AG04449 (cell line): ENCODE measurements around the gene TM9SF1.

Experiments used
- CTCF ChIA-PET: fragments of 350-600 bp; formaldehyde crosslinking; extraction: SDS; loops from one replicate; lab custom pipeline; 2021; ENCODE audit warnings: antibody characterized with exemption; lab: Yijun Ruan, JAX
- POLR2A ChIA-PET: fragments of 400-600, 350-600 bp; formaldehyde crosslinking; extraction: SDS; loops from one replicate; lab custom pipeline; 2020; ENCODE audit warnings: antibody characterized with exemption, inconsistent platforms; lab: Yijun Ruan, JAX
- DNase-seq: peaks from one replicate; pipeline ENCODE4 v3.0.0-alpha.2; 2010; ENCODE audit warnings: low read depth, low spot score
- H3K4me3 ChIP-seq: 2 replicates; pipeline ENCODE4 v1.5.1; 2011; ENCODE audit warnings: low read depth, mild to moderate bottlenecking, control low read depth, low read length
- CTCF ChIP-seq: IDR thresholded peaks from one replicate; pipeline ENCODE4 v1.5.1; 2011; ENCODE audit warnings: mild to moderate bottlenecking, moderate library complexity, low read length, control low read depth, inconsistent platforms; ENCODE audit not compliant: insufficient read depth; ENCODE audit errors: missing control alignments

The TM9SF1 gene

GRCh38 chr14:24145219-24145618 lies 50.0 kb downstream of the TM9SF1 start:
- H3K4me3 ChIP-seq, result peak overlapping the region; percentile 79
- POLR2A ChIA-PET, result interaction anchor here (2.5 kb wide), 1 partner anchor 31 kb away, joined by 14 read pairs; the partner anchor contains the start of genes DCAF11 and NRL
- CTCF ChIA-PET, result interaction anchor here (0.9 to 8.8 kb wide), 7 partner anchors 8 to 163 kb away, joined by 4 to 165 read pairs (median 11); partner anchors contain the start of genes CIDEB and IRF9
- DNase-seq, result no peak
- no peak for TF ChIP-seq CTCF

GRCh38 chr14:24144451-24144850 lies 50.8 kb downstream of the TM9SF1 start:
- ChIA-PET POLR2A (no interaction called here), CTCF (interaction anchor here (1.1 to 4.4 kb wide), 3 partner anchors 17 to 73 kb away, joined by 3 to 22 read pairs (median 4); partner anchors contain the start of gene IRF9)
- DNase-seq, result no peak
- H3K4me3 ChIP-seq, result no peak overlapping the region
- TF ChIP-seq CTCF, result no peak

- H3K4me3 ChIP-seq, result no peak overlapping the region
- ChIA-PET POLR2A (no interaction called here), CTCF (interaction anchor here (0.7 to 4.4 kb wide), 6 partner anchors 17 to 166 kb away, joined by 3 to 22 read pairs (median 4); partner anchors contain the start of genes IRF9 and LTB4R2)
- no peak for TF ChIP-seq CTCF
- no peak for DNase-seq
Observed at GRCh38 chr14:24143511-24143910, 51.7 kb downstream of the TM9SF1 start.

- ChIA-PET CTCF (interaction anchor here (0.6 to 2.1 kb wide), 11 partner anchors 14 to 169 kb away, joined by 3 to 15 read pairs (median 4); partner anchors contain the start of genes CIDEB, DCAF11, IRF9 and NRL), POLR2A (interaction anchor here (1.0 to 1.5 kb wide), 7 partner anchors 9 to 158 kb away, joined by 3 to 7 read pairs (median 5); partner anchors contain the start of genes DCAF11, DHRS1, IRF9 and NOP9)
- DNase-seq, result peak; percentile 94
- peak within 1 kb of the TSS; percentile 97 for H3K4me3 ChIP-seq
- peak; percentile 56 for TF ChIP-seq CTCF
Observed at GRCh38 chr14:24141097-24141880, 54.0 kb downstream of the TM9SF1 start, which contains the start of gene EMC9. TSS of gene EMC9 (minus strand) at chr14:24141591. CDS start at chr14:24141304, 287 bp downstream.

- TF ChIP-seq CTCF, result no peak
- no peak overlapping the region; the same call in 1 of the 2 replicates for H3K4me3 ChIP-seq
- no peak for DNase-seq
- ChIA-PET POLR2A (interaction anchor here (0.8 kb wide), 1 partner anchor 45 kb away, joined by 3 read pairs; the partner anchor contains the start of gene PCK2), CTCF (interaction anchor here (0.9 to 1.6 kb wide), 5 partner anchors 21 to 158 kb away, joined by 3 to 5 read pairs (median 4); partner anchors contain the start of gene IRF9)
Observed at GRCh38 chr14:24139272-24139934, 55.8 kb downstream of the TM9SF1 start.
